Fibroblast of lung (primary cell): ENCODE measurements around the gene TMEM203. TPM values are rescaled to one million over a fixed set of nuclear protein-coding genes. Genes with fewer than 3 reads are reported as not detected.

Source experiments
- DNase-seq, 2 donors: peaks; one replicate each; pipeline versions ENCODE4 v3.0.0 to v3.0.0-alpha.2; 2010; ENCODE audit warnings: low read depth in 2 of 2
- H2AFZ ChIP-seq: 2 replicates; pipeline ENCODE4 v1.5.1; 2012; ENCODE audit warnings: low read length, control low read depth, inconsistent platforms
- H3K27ac ChIP-seq: 2 replicates; pipeline ENCODE4 v1.5.1; 2011; ENCODE audit warnings: low read length, control low read depth; ENCODE audit not compliant: insufficient read depth
- H3K27me3 ChIP-seq: 2 replicates; pipeline ENCODE4 v1.5.1; 2011; ENCODE audit warnings: mild to moderate bottlenecking, low read length; ENCODE audit not compliant: control insufficient read depth, insufficient read depth
- H3K36me3 ChIP-seq: 2 replicates; pipeline ENCODE4 v1.5.1; 2011; ENCODE audit warnings: low read length; ENCODE audit not compliant: control insufficient read depth, insufficient read depth
- H3K4me1 ChIP-seq: 2 replicates; pipeline ENCODE4 v1.5.1; 2011; ENCODE audit warnings: low read length; ENCODE audit not compliant: control insufficient read depth, insufficient read depth; ENCODE audit errors: extremely low read depth
- H3K4me2 ChIP-seq: 2 replicates; pipeline ENCODE4 v1.5.1; 2011; ENCODE audit warnings: low read length, control low read depth; ENCODE audit not compliant: insufficient read depth; ENCODE audit errors: extremely low read depth
- H3K4me3 ChIP-seq, 4 experiments: fragments of 200-600 bp in 1 of 4; sonication (generic) in 1 of 4; replicated peaks in 1 of 4; 2 replicates each; pipeline ENCODE4 v1.5.1; 2011 to 2016; ENCODE audit warnings: low read length in 4 of 4, low read depth in 3 of 4, mild to moderate bottlenecking in 3 of 4, control low read depth in 2 of 4, inconsistent platforms in 1 of 4, mixed read lengths in 1 of 4; ENCODE audit not compliant: insufficient read depth in 1 of 4; ENCODE audit errors: control extremely low read depth in 1 of 4
- H3K79me2 ChIP-seq: 2 replicates; pipeline ENCODE4 v1.5.1; 2012; ENCODE audit warnings: mild to moderate bottlenecking, low read length, inconsistent platforms; ENCODE audit not compliant: control insufficient read depth, insufficient read depth
- H3K9ac ChIP-seq: 2 replicates; pipeline ENCODE4 v1.5.1; 2011; ENCODE audit warnings: mild to moderate bottlenecking, low read length, control low read depth; ENCODE audit not compliant: insufficient read depth
- H3K9me3 ChIP-seq: 2 replicates; pipeline ENCODE4 v1.5.1; 2012; ENCODE audit warnings: low read depth, low read length; ENCODE audit not compliant: control insufficient read depth, insufficient read depth
- H4K20me1 ChIP-seq: 2 replicates; pipeline ENCODE4 v1.5.1; 2011; ENCODE audit warnings: low read length; ENCODE audit not compliant: control insufficient read depth, insufficient read depth; ENCODE audit errors: extremely low read depth
- EZH2 ChIP-seq: IDR thresholded peaks from 2 replicates; pipeline ENCODE4 v1.5.1; 2012; ENCODE audit warnings: low read length, control low read depth, mild to moderate bottlenecking; ENCODE audit errors: missing control alignments
- polyA plus RNA-seq, 2 donors: library from polyadenylated mRNA; depleted of rRNA in 1 of 2; stranded (reverse) in 1 of 2; unstranded in 1 of 2; fragments of >200 nt; gene quantifications; 2 replicates each; pipeline ENCODE4 v1.2.1, GENCODE V29; 2011 to 2012; ENCODE audit warnings: missing spikeins in 1 of 2
- total RNA-seq: library from RNA; depleted of rRNA; stranded (reverse); fragments of >200 nt; gene quantifications from 2 replicates; pipeline ENCODE4 v1.2.1, GENCODE V29; 2014
- TF ChIP-seq, protein P1 (sequence below), 2 donors: IDR thresholded peaks in 1 of 2; conservative IDR thresholded peaks in 1 of 2; 1 replicate in 1 of 2; 2 replicates in 1 of 2; pipeline ENCODE4 v1.5.1; 2011 to 2012; ENCODE audit warnings: low read length in 2 of 2, control low read depth in 1 of 2, inconsistent platforms in 1 of 2, low read depth in 1 of 2, mild to moderate bottlenecking in 1 of 2

TMEM203 gene
- total and polyA plus RNA-seq, 2 donors (not counting 1 experiment from before 2014, with no cell fraction given): 36.3 to 38.6 TPM

DNA sequence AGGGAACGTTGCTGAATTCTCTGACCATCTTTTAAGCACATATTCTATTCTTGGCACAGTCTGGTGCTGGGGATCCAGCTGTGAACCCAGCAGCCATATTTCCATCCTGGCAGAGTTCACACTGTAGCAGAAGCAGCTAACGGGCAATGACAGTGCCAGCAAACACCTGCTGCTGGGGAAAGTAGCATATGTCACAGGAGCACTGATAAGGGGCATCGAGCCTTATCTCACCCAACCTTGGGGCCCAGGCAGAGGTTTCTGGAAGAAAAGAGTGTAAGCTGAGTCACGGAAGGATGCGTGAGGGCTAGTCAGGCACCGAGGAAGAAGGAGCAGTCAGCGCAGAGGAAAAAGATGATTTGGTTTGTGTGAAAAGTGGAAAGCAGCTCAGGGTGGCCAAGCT lies 1.2 kb upstream of the TMEM203 start:
- Histone ChIP-seq H3K4me3 (peak overlapping the region; percentile 92 to 99 (median 97)), H3K9me3 (no peaks in the 10 kb centered on the region), H4K20me1 (no peaks in the 10 kb centered on the region), H2AFZ (no peak overlapping the region), H3K27ac (no peak overlapping the region), H3K4me2 (peak overlapping the region; percentile 94), H3K79me2 (peaks cover 46% of the 10 kb centered on the region), H3K27me3 (no peaks in the 10 kb centered on the region), H3K36me3 (no peaks in the 10 kb centered on the region), H3K4me1 (peaks cover 14% of the 10 kb centered on the region), H3K9ac (peak overlapping the region; percentile 93)
- no peak for DNase-seq
- TF ChIP-seq EZH2: no peak
- TF ChIP-seq, protein P1, sequence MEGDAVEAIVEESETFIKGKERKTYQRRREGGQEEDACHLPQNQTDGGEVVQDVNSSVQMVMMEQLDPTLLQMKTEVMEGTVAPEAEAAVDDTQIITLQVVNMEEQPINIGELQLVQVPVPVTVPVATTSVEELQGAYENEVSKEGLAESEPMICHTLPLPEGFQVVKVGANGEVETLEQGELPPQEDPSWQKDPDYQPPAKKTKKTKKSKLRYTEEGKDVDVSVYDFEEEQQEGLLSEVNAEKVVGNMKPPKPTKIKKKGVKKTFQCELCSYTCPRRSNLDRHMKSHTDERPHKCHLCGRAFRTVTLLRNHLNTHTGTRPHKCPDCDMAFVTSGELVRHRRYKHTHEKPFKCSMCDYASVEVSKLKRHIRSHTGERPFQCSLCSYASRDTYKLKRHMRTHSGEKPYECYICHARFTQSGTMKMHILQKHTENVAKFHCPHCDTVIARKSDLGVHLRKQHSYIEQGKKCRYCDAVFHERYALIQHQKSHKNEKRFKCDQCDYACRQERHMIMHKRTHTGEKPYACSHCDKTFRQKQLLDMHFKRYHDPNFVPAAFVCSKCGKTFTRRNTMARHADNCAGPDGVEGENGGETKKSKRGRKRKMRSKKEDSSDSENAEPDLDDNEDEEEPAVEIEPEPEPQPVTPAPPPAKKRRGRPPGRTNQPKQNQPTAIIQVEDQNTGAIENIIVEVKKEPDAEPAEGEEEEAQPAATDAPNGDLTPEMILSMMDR (conservative IDR thresholded peaks at IDR 0.05 in 1 of 2, IDR thresholded peaks at IDR 0.05 in 1 of 2; ENCODE audit: low read depth in 1 of 2, low read length in 2 of 2): no peak

DNA sequence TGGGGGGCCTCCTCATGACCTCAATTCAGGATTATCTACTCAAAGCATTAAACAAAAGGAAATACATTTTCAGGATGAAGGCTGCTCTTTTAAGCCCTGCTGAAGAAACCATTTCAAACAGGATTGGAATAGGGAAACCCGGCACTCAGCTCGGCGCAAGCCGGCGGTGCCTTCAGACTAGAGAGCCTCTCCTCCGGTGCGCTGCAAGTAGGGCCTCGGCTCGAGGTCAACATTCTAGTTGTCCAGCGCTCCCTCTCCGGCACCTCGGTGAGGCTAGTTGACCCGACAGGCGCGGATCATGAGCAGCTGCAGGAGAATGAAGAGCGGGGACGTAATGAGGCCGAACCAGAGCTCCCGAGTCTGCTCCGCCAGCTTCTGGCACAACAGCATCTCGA lies 720 bp downstream of the TMEM203 start:
- TF ChIP-seq, protein P1 (conservative IDR thresholded peaks at IDR 0.05 in 1 of 2, IDR thresholded peaks at IDR 0.05 in 1 of 2; ENCODE audit: low read depth in 1 of 2, low read length in 2 of 2): no peak
- TF ChIP-seq EZH2: no peak
- Histone ChIP-seq H3K4me2 (peak overlapping the region; percentile 89), H3K9me3 (no peaks in the 10 kb centered on the region), H3K79me2 (peaks cover 48% of the 10 kb centered on the region), H3K4me1 (peaks cover 20% of the 10 kb centered on the region), H3K27ac (peak overlapping the region; percentile 82), H3K4me3 (peak overlapping the region; percentile 84 to 99 (median 97)), H3K36me3 (no peaks in the 10 kb centered on the region), H3K9ac (peak overlapping the region; percentile 93), H2AFZ (peak overlapping the region; percentile 71), H4K20me1 (no peaks in the 10 kb centered on the region), H3K27me3 (no peaks in the 10 kb centered on the region)
- DNase-seq: no peak

DNA sequence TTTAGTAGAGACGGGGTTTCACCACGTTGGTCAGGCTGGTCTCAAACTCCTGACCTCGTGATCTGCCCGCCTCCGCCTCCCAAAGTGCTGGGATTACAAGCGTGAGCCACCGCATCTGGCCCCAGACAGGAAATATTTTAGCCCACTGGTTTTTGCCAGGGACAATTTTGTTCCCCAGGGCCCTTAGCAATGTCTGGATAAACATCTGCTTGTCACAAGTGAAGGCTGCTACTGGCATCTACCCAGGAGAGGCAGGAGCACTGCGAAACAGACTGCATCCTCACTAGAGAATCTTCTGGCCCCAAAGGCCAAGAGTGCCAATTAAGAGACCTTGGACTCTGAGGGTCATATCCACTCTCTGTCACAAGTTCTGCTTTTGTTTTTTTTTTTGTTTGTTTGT lies 2.5 kb downstream of the TMEM203 start:
- Histone ChIP-seq H3K36me3 (no peaks in the 10 kb centered on the region), H3K4me1 (peaks cover 21% of the 10 kb centered on the region), H3K9me3 (no peaks in the 10 kb centered on the region), H3K27ac (no peak overlapping the region), H3K27me3 (no peaks in the 10 kb centered on the region), H3K4me3 (no peak overlapping the region), H3K9ac (no peak overlapping the region), H4K20me1 (no peaks in the 10 kb centered on the region), H3K79me2 (peaks cover 48% of the 10 kb centered on the region), H2AFZ (no peak overlapping the region), H3K4me2 (no peak overlapping the region)
- TF ChIP-seq, protein P1 (conservative IDR thresholded peaks at IDR 0.05 in 1 of 2, IDR thresholded peaks at IDR 0.05 in 1 of 2; ENCODE audit: low read depth in 1 of 2, low read length in 2 of 2): no peak
- TF ChIP-seq EZH2: no peak
- no peak for DNase-seq
